ENCODE results near the gene CROCC.

Gene CROCC

GRCh38 chr1:16986560-16986959 is 64.8 kb downstream of the CROCC start:
- Histone ChIP-seq H3K36me3 (ENCODE audit: control insufficient read depth, insufficient read depth, low read length) (no peaks in the 10 kb centered on the region), H3K9me3 (ENCODE audit: control insufficient read depth, low read length) (no peaks in the 10 kb centered on the region), H3K27me3 (ENCODE audit: control insufficient read depth, insufficient read depth, low read length) (no peaks in the 10 kb centered on the region), H3K4me1 (no peaks in the 10 kb centered on the region), H3K4me2 (ENCODE audit: low read length) (no peak overlapping the region), H3K79me2 (no peaks in the 10 kb centered on the region), H3K27ac (no peak overlapping the region), H3K9ac (no peak overlapping the region), H3K4me3 (ENCODE audit: low read depth, low read length) (no peak overlapping the region), H2AFZ (no peak overlapping the region)
- TF ChIP-seq, protein P1, sequence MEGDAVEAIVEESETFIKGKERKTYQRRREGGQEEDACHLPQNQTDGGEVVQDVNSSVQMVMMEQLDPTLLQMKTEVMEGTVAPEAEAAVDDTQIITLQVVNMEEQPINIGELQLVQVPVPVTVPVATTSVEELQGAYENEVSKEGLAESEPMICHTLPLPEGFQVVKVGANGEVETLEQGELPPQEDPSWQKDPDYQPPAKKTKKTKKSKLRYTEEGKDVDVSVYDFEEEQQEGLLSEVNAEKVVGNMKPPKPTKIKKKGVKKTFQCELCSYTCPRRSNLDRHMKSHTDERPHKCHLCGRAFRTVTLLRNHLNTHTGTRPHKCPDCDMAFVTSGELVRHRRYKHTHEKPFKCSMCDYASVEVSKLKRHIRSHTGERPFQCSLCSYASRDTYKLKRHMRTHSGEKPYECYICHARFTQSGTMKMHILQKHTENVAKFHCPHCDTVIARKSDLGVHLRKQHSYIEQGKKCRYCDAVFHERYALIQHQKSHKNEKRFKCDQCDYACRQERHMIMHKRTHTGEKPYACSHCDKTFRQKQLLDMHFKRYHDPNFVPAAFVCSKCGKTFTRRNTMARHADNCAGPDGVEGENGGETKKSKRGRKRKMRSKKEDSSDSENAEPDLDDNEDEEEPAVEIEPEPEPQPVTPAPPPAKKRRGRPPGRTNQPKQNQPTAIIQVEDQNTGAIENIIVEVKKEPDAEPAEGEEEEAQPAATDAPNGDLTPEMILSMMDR (IDR thresholded peaks at IDR 0.05), result no peak

DNA sequence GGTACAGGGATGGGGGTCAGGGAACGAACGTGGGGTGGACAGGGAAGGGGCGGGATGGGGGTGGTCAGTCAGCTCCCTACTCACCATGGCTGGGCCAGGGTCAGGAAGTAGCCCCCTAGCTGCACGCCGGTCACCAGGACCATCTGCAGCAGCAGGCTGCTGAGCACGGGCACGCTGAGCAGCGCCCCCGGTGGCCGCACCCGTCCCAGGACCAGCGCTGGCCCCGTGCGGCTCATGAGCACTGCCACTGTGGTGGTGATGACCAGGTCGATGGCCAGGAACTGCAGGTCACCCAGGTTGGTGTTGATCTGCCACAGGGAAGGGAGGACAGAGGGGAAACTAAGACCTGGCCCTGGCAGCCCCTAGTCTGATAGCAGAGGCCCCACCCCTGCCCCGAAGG is 65.2 kb downstream of the CROCC start:
- H3K36me3 ChIP-seq (ENCODE audit: control insufficient read depth, insufficient read depth, low read length), result no peaks in the 10 kb centered on the region
- TF ChIP-seq, protein P1 (IDR thresholded peaks at IDR 0.05), result no peak

DNA sequence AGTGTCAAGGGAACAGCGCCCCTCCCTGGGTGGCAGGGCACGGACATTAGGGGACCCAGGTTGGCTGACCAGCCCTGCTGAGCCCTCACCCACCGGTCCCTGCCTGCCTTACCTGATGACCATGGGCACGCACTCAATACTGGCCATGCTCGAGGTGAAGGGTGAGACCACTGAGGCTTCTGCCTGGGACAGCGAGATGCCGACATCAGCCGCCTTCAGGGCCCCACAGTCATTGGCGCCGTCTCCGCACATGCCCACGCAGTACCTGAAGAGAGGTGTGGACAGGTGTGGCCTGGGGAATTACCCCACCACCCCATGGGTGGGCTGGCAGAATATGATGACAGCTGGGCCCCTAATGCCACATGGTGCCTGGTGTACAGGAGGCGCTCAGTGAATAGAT is 66.5 kb downstream of the CROCC start:
- no peak overlapping the region for H3K9ac ChIP-seq
- H3K4me1 ChIP-seq, result no peaks in the 10 kb centered on the region
- no peak overlapping the region for H3K27ac ChIP-seq
- H3K9me3 ChIP-seq (ENCODE audit: control insufficient read depth, low read length), result no peaks in the 10 kb centered on the region
- no peak overlapping the region for H3K4me3 ChIP-seq (ENCODE audit: low read depth, low read length)
- TF ChIP-seq, protein P1 (IDR thresholded peaks at IDR 0.05), result no peak
- no peak overlapping the region for H3K4me2 ChIP-seq (ENCODE audit: low read length)
- no peaks in the 10 kb centered on the region for H3K27me3 ChIP-seq (ENCODE audit: control insufficient read depth, insufficient read depth, low read length)
- H2AFZ ChIP-seq, result no peak overlapping the region
- H3K36me3 ChIP-seq (ENCODE audit: control insufficient read depth, insufficient read depth, low read length), result no peaks in the 10 kb centered on the region
- no peaks in the 10 kb centered on the region for H3K79me2 ChIP-seq

More for the DNA sequence above, 65.2 kb downstream of the CROCC start:
- Histone ChIP-seq H3K9ac (no peak overlapping the region), H3K9me3 (ENCODE audit: control insufficient read depth, low read length) (no peaks in the 10 kb centered on the region), H3K27me3 (ENCODE audit: control insufficient read depth, insufficient read depth, low read length) (no peaks in the 10 kb centered on the region), H3K4me1 (no peaks in the 10 kb centered on the region), H3K79me2 (no peaks in the 10 kb centered on the region), H3K4me2 (ENCODE audit: low read length) (no peak overlapping the region), H2AFZ (no peak overlapping the region), H3K27ac (no peak overlapping the region), H3K4me3 (ENCODE audit: low read depth, low read length) (no peak overlapping the region)

- Histone ChIP-seq H3K27me3 (ENCODE audit: control insufficient read depth, insufficient read depth, low read length) (no peaks in the 10 kb centered on the region), H3K4me1 (no peaks in the 10 kb centered on the region), H2AFZ (no peak overlapping the region), H3K4me2 (ENCODE audit: low read length) (no peak overlapping the region), H3K9ac (no peak overlapping the region), H3K9me3 (ENCODE audit: control insufficient read depth, low read length) (no peaks in the 10 kb centered on the region), H3K27ac (no peak overlapping the region), H3K4me3 (ENCODE audit: low read depth, low read length) (no peak overlapping the region), H3K79me2 (no peaks in the 10 kb centered on the region), H3K36me3 (ENCODE audit: control insufficient read depth, insufficient read depth, low read length) (no peaks in the 10 kb centered on the region)
- TF ChIP-seq, protein P1 (IDR thresholded peaks at IDR 0.05), result no peak
Observed at GRCh38 chr1:16989676-16990391, 68.1 kb downstream of the CROCC start.

DNA sequence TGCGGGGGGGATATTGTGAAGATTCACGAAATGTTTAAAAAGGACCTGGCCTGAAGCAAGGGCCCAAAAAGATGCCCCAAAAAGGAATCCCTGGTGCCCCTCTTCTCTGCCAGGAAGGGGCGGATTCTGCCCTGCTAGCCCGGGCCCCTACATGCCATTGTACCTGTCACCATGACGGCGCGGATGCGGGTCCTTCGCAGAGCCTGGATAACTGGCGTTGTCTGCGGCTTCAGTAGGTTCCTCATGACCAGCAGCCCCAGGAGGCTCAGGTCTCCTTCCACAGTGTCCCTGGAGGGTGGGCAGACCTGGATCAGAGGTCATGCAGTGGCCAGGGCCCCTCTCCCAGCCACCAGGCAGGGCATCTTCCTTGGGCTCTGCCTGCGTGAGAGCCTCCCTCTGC is 69.8 kb downstream of the CROCC start:
- no peak overlapping the region for H2AFZ ChIP-seq
- no peak overlapping the region for H3K9ac ChIP-seq
- H3K27me3 ChIP-seq (ENCODE audit: control insufficient read depth, insufficient read depth, low read length), result no peaks in the 10 kb centered on the region
- TF ChIP-seq, protein P1 (IDR thresholded peaks at IDR 0.05), result no peak
- H3K79me2 ChIP-seq, result no peaks in the 10 kb centered on the region
- no peak overlapping the region for H3K4me3 ChIP-seq (ENCODE audit: low read depth, low read length)
- no peaks in the 10 kb centered on the region for H3K9me3 ChIP-seq (ENCODE audit: control insufficient read depth, low read length)
- H3K4me2 ChIP-seq (ENCODE audit: low read length), result no peak overlapping the region
- no peaks in the 10 kb centered on the region for H3K36me3 ChIP-seq (ENCODE audit: control insufficient read depth, insufficient read depth, low read length)
- no peaks in the 10 kb centered on the region for H3K4me1 ChIP-seq
- H3K27ac ChIP-seq, result no peak overlapping the region

Data from parathyroid adenoma (tissue), 2 donors.